ENCODE results near the gene TRIM54.

The TRIM54 gene

DNA sequence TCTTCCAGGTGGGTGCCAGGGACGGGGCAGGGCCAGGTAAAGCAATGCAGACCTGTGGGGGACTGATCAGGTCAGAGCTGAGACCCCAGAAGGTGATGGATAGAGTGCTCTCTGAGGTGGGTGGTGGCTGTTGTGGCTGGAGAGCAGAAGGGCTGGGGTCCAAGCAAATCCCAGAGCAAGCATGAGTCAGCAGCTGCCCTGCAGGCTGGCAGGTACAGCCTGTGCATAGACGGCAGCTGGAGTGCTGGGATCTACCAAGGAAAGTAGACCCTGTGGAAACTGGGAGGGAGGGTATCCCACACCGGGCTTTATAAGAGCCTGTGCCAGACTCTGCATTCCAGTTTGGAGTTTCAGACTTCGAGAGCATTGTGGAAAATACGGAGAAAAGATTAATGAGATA, 663 bp downstream of the TRIM54 start:
- peak; percentile 42; the same call in 1 of the 2 replicates for TF ChIP-seq ZBTB17 (tag by site-specific recombination; IDR thresholded peaks at IDR 0.05)
- TF ChIP-seq, protein P1, sequence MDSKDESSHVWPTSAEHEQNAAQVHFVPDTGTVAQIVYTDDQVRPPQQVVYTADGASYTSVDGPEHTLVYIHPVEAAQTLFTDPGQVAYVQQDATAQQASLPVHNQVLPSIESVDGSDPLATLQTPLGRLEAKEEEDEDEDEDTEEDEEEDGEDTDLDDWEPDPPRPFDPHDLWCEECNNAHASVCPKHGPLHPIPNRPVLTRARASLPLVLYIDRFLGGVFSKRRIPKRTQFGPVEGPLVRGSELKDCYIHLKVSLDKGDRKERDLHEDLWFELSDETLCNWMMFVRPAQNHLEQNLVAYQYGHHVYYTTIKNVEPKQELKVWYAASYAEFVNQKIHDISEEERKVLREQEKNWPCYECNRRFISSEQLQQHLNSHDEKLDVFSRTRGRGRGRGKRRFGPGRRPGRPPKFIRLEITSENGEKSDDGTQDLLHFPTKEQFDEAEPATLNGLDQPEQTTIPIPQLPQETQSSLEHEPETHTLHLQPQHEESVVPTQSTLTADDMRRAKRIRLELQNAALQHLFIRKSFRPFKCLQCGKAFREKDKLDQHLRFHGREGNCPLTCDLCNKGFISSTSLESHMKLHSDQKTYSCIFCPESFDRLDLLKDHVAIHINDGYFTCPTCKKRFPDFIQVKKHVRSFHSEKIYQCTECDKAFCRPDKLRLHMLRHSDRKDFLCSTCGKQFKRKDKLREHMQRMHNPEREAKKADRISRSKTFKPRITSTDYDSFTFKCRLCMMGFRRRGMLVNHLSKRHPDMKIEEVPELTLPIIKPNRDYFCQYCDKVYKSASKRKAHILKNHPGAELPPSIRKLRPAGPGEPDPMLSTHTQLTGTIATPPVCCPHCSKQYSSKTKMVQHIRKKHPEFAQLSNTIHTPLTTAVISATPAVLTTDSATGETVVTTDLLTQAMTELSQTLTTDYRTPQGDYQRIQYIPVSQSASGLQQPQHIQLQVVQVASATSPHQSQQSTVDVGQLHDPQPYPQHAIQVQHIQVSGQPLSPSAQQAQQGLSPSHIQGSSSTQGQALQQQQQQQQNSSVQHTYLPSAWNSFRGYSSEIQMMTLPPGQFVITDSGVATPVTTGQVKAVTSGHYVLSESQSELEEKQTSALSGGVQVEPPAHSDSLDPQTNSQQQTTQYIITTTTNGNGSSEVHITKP (tag by site-specific recombination; IDR thresholded peaks at IDR 0.05), result peak; percentile 44; the same call in 1 of the 2 replicates
- TF ChIP-seq ZNF366 (tag by site-specific recombination; conservative IDR thresholded peaks at IDR 0.05), result no peak
- peak; percentile 34; the same call in 1 of the 2 replicates for TF ChIP-seq ZNF341 (tag by site-specific recombination; IDR thresholded peaks at IDR 0.05; ENCODE audit: low read depth)
- no peak for TF ChIP-seq ZNF211 (tag by site-specific recombination; IDR thresholded peaks at IDR 0.05; ENCODE audit: low read depth)
- POLR2A ChIA-PET, result no interaction called here
- H3K9me3 ChIP-seq (ENCODE audit: control insufficient read depth, insufficient read depth, low read depth, low read length), result no peaks in the 10 kb centered on the region
- H3K36me3 ChIP-seq (ENCODE audit: control insufficient read depth in 2 of 2, insufficient read depth in 1 of 2, low read length in 2 of 2), result no peaks in the 10 kb centered on the region
- H3K4me3 ChIP-seq (ENCODE audit: low read depth, low read length), result no peak overlapping the region
- CTCF ChIA-PET, result interaction anchor here (0.6 to 7.9 kb wide), 8 partner anchors 9 to 266 kb away, joined by 3 to 211 read pairs (median 6); partner anchors contain the start of gene SLC30A3
- no peak overlapping the region for H3K27ac ChIP-seq (ENCODE audit: extremely low read depth, low read depth, low read length)
- H3K4me1 ChIP-seq (ENCODE audit: control insufficient read depth, insufficient read depth, low read length), result no peaks in the 10 kb centered on the region; the same call in 1 of the 2 replicates

DNA sequence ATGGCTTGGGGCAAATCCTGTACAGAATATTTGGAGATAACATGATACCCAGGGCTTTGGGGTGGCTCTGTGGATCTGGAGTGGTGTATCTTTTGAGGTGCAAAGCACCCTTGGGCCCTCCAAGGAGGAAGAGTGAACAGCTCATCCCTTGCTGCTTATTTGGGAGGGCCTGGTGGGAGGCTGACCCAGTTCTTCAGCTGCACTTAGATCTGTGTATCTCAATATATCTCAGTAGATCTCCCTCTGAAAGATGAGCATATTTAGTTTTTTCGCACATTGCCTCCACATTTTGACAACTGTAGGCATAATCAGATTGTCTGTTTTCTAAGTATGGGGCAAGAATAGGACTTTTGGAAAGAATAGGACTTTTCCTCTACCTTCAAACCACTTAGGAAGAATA, 2.8 kb downstream of the TRIM54 start:
- ChIA-PET CTCF (interaction anchor here (1.0 to 7.9 kb wide), 5 partner anchors 12 to 94 kb away, joined by 3 to 211 read pairs (median 9); partner anchors contain the start of gene SLC30A3), POLR2A (no interaction called here)
- no peaks in the 10 kb centered on the region for H3K36me3 ChIP-seq (ENCODE audit: control insufficient read depth in 2 of 2, insufficient read depth in 1 of 2, low read length in 2 of 2)
- TF ChIP-seq ZNF175 (tag by site-specific recombination; IDR thresholded peaks at IDR 0.05) (no peak), OVOL3 (tag by site-specific recombination; IDR thresholded peaks at IDR 0.05) (no peak), ZNF157 (tag by site-specific recombination; IDR thresholded peaks at IDR 0.05) (no peak)
- no peaks in the 10 kb centered on the region for H3K9me3 ChIP-seq (ENCODE audit: control insufficient read depth, insufficient read depth, low read depth, low read length)
- no peaks in the 10 kb centered on the region; the same call in 1 of the 2 replicates for H3K4me1 ChIP-seq (ENCODE audit: control insufficient read depth, insufficient read depth, low read length)
- H3K27ac ChIP-seq (ENCODE audit: extremely low read depth, low read depth, low read length), result no peak overlapping the region
- H3K4me3 ChIP-seq (ENCODE audit: low read depth, low read length), result no peak overlapping the region

GRCh38 chr2:27285481-27285880, 3.3 kb downstream of the TRIM54 start:
- H3K36me3 ChIP-seq (ENCODE audit: control insufficient read depth in 2 of 2, insufficient read depth in 1 of 2, low read length in 2 of 2), result no peaks in the 10 kb centered on the region
- ChIA-PET CTCF (interaction anchor here (1.3 to 7.9 kb wide), 3 partner anchors 9 to 36 kb away, joined by 3 to 211 read pairs (median 6); no protein-coding TSS in a partner anchor), POLR2A (no interaction called here)
- H3K9me3 ChIP-seq (ENCODE audit: control insufficient read depth, insufficient read depth, low read depth, low read length), result no peaks in the 10 kb centered on the region
- no peak overlapping the region for H3K27ac ChIP-seq (ENCODE audit: extremely low read depth, low read depth, low read length)
- no peak overlapping the region for H3K4me3 ChIP-seq (ENCODE audit: low read depth, low read length)
- H3K4me1 ChIP-seq (ENCODE audit: control insufficient read depth, insufficient read depth, low read length), result no peaks in the 10 kb centered on the region; the same call in 1 of the 2 replicates
- TF ChIP-seq ZNF362 (tag by site-specific recombination; IDR thresholded peaks at IDR 0.05) (no peak), BCL11B (tag by site-specific recombination; IDR thresholded peaks at IDR 0.05; ENCODE audit: low read depth) (no peak), ZNF394 (tag by site-specific recombination; IDR thresholded peaks at IDR 0.05; ENCODE audit: borderline replicate concordance) (no peak), ZNF221 (tag by site-specific recombination; IDR thresholded peaks at IDR 0.05; ENCODE audit: borderline replicate concordance) (no peak), ZNF324 (tag by site-specific recombination; IDR thresholded peaks at IDR 0.05) (no peak), OVOL3 (tag by site-specific recombination; IDR thresholded peaks at IDR 0.05) (no peak), ZNF112 (tag by site-specific recombination; IDR thresholded peaks at IDR 0.05) (no peak), ZNF114 (tag by site-specific recombination; IDR thresholded peaks at IDR 0.05) (no peak), ZNF155 (tag by site-specific recombination; IDR thresholded peaks at IDR 0.05) (no peak), ELK4 (IDR thresholded peaks at IDR 0.05; ENCODE audit: borderline replicate concordance, low read depth, low read length) (no peak), TRIM28 (IDR thresholded peaks at IDR 0.05; ENCODE audit: borderline replicate concordance, low read length) (no peak), ZNF2 (tag by site-specific recombination; IDR thresholded peaks at IDR 0.05) (no peak)
- TF ChIP-seq, protein P2, sequence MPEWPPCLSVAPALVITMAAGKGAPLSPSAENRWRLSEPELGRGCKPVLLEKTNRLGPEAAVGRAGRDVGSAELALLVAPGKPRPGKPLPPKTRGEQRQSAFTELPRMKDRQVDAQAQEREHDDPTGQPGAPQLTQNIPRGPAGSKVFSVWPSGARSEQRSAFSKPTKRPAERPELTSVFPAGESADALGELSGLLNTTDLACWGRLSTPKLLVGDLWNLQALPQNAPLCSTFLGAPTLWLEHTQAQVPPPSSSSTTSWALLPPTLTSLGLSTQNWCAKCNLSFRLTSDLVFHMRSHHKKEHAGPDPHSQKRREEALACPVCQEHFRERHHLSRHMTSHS (tag by site-specific recombination; IDR thresholded peaks at IDR 0.05), result no peak
- TF ChIP-seq, protein P3, sequence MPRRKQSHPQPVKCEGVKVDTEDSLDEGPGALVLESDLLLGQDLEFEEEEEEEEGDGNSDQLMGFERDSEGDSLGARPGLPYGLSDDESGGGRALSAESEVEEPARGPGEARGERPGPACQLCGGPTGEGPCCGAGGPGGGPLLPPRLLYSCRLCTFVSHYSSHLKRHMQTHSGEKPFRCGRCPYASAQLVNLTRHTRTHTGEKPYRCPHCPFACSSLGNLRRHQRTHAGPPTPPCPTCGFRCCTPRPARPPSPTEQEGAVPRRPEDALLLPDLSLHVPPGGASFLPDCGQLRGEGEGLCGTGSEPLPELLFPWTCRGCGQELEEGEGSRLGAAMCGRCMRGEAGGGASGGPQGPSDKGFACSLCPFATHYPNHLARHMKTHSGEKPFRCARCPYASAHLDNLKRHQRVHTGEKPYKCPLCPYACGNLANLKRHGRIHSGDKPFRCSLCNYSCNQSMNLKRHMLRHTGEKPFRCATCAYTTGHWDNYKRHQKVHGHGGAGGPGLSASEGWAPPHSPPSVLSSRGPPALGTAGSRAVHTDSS (tag by site-specific recombination; IDR thresholded peaks at IDR 0.05), result no peak
- TF ChIP-seq, protein P4, sequence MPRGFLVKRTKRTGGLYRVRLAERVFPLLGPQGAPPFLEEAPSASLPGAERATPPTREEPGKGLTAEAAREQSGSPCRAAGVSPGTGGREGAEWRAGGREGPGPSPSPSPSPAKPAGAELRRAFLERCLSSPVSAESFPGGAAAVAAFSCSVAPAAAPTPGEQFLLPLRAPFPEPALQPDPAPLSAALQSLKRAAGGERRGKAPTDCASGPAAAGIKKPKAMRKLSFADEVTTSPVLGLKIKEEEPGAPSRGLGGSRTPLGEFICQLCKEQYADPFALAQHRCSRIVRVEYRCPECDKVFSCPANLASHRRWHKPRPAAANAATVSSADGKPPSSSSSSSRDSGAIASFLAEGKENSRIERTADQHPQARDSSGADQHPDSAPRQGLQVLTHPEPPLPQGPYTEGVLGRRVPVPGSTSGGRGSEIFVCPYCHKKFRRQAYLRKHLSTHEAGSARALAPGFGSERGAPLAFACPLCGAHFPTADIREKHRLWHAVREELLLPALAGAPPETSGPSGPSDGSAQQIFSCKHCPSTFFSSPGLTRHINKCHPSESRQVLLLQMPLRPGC (tag by site-specific recombination; IDR thresholded peaks at IDR 0.05), result no peak
